NCI-H1048 (cell line): ENCODE measurements around the gene SEC14L1.

ENCODE experiments used
- DNase-seq: peaks from one replicate; lab custom pipeline; 2025; lab: John Stamatoyannopoulos, UW

Gene SEC14L1

DNA sequence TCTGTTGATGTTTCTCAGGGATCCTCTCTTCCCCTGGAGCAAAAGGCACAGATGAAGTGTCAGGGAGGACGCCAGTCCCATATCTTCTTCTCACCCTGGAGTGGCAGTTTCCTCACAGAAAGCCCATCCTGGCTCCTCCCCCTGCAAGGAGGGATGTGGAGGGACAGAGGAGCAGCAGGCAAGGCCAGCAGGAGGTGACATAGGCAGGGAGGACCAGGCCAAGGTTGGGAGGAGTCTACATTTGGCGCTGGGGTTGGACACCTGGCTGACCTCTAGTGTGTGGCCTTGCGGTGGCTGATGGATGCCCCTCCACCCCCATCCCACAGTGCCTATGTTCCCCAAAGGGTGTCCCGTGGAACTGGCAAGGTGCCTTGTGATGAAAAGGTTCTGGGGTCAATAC, 125.4 kb downstream of the SEC14L1 start:
- DNase-seq = no peak
